Prostate gland (tissue), 2 donors: ENCODE results near the gene MXI1. TPM values are rescaled to one million over a fixed set of nuclear protein-coding genes. Genes with fewer than 3 reads are reported as not detected.

Experiments
- DNase-seq: peaks from one replicate; pipeline ENCODE4 v3.0.0-alpha.2; 2019; ENCODE audit warnings: low spot score
- H3K27ac ChIP-seq, 2 donors: fragments of 200-600 bp; sonication (generic); 2 replicates each; pipeline ENCODE4 v1.5.1; 2017 to 2019
- H3K27me3 ChIP-seq: fragments of 200-600 bp; sonication (generic); replicated peaks from 2 replicates; pipeline ENCODE4 v1.5.1; 2019; ENCODE audit not compliant: insufficient read depth
- H3K36me3 ChIP-seq, 2 donors: fragments of 200-600 bp; sonication (generic); 1 replicate in 1 of 2; 2 replicates in 1 of 2; pipeline versions ENCODE4 v1.5.1 to v1.8.1; 2017 to 2019
- H3K4me1 ChIP-seq: fragments of 200-600 bp; sonication (generic); replicated peaks from 2 replicates; pipeline ENCODE4 v1.5.1; 2019
- H3K4me3 ChIP-seq, 2 donors: fragments of 200-600 bp; sonication (generic); 2 replicates each; pipeline ENCODE4 v1.5.1; 2017 to 2019
- H3K9me3 ChIP-seq: fragments of 200-600 bp; sonication (generic); 2 replicates; pipeline ENCODE4 v1.5.1; 2017
- POLR2A ChIP-seq: fragments of 450-650 bp; IDR thresholded peaks from one replicate; pipeline ENCODE4 v1.6.1; 2016; ENCODE audit warnings: antibody characterized with exemption, mild to moderate bottlenecking
- POLR2AphosphoS5 ChIP-seq: sonication (generic); formaldehyde crosslinking; IDR thresholded peaks from one replicate; pipeline ENCODE4 v1.6.1; 2017; ENCODE audit warnings: antibody characterized with exemption
- WGBS: methylation state at CpG from one replicate; pipeline ENCODE4 v1.1.5; 2018; 5-methylcytosine and 5-hydroxymethylcytosine counted together
- intact Hi-C: fragments of 100-400 bp; cut with DNase I; formaldehyde crosslinking; loops from one replicate; pipeline ENCODE4 v1.14.2; 2022
- total RNA-seq, 2 donors: library from RNA; depleted of rRNA; stranded (reverse); fragments of >200 nt; gene quantifications; one replicate each; pipeline ENCODE4 v1.1.0, GENCODE V29; 2016
- TF ChIP-seq, protein P1 (sequence below), 4 experiments: fragments of 200-600 bp in 2 of 4; fragments of 450-650 bp in 2 of 4; sonication (generic) in 2 of 4; IDR thresholded peaks; 1 replicate in 3 of 4; 2 replicates in 1 of 4; pipeline ENCODE4 v1.5.1; 2016 to 2019; ENCODE audit warnings: antibody characterized with exemption in 4 of 4, mild to moderate bottlenecking in 2 of 4, moderate library complexity in 2 of 4

MXI1 gene
- total RNA-seq, 2 donors from 2014 or later, result 36.3 to 83.3 TPM

DNA sequence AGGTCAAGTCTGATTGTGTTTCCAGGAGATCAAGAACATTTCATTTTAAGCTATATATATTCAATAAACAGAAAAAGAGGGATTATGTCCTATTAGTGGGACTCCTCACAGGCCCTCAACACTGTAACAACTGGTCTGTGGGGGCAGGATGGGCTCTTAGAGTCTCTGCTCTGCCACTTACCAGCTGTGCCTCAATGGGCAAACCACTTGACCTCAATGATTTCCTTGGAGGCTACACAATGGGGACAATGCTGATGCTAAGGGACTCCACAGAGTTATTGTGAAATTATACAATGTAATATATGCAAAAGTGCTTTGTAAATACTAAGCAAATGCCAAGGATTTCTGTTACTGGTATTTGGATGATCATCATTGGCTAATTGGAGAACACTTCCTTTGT, 33.2 kb upstream of the MXI1 start:
- H3K36me3 ChIP-seq, result no peaks in the 10 kb centered on the region
- H3K9me3 ChIP-seq, result no peaks in the 10 kb centered on the region
- DNase-seq, result no peak
- no peak overlapping the region for H3K27ac ChIP-seq
- no peaks in the 10 kb centered on the region for H3K4me1 ChIP-seq
- no peak overlapping the region for H3K4me3 ChIP-seq
- peaks cover 5% of the 10 kb centered on the region for H3K27me3 ChIP-seq
- TF ChIP-seq POLR2A, result no peak
- intact Hi-C loops, result no loop called here

GRCh38 chr10:110174816-110175215, 32.6 kb upstream of the MXI1 start:
- TF ChIP-seq POLR2AphosphoS5, result no peak
- TF ChIP-seq POLR2A, result no peak
- TF ChIP-seq, protein P1, sequence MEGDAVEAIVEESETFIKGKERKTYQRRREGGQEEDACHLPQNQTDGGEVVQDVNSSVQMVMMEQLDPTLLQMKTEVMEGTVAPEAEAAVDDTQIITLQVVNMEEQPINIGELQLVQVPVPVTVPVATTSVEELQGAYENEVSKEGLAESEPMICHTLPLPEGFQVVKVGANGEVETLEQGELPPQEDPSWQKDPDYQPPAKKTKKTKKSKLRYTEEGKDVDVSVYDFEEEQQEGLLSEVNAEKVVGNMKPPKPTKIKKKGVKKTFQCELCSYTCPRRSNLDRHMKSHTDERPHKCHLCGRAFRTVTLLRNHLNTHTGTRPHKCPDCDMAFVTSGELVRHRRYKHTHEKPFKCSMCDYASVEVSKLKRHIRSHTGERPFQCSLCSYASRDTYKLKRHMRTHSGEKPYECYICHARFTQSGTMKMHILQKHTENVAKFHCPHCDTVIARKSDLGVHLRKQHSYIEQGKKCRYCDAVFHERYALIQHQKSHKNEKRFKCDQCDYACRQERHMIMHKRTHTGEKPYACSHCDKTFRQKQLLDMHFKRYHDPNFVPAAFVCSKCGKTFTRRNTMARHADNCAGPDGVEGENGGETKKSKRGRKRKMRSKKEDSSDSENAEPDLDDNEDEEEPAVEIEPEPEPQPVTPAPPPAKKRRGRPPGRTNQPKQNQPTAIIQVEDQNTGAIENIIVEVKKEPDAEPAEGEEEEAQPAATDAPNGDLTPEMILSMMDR (IDR thresholded peaks at IDR 0.05), result no peak
- no peaks in the 10 kb centered on the region for H3K9me3 ChIP-seq
- no peak overlapping the region for H3K27ac ChIP-seq
- H3K4me3 ChIP-seq, result no peak overlapping the region
- intact Hi-C loops, result no loop called here
- H3K4me1 ChIP-seq, result no peaks in the 10 kb centered on the region
- H3K36me3 ChIP-seq, result no peaks in the 10 kb centered on the region
- DNase-seq, result no peak
- peaks cover 5% of the 10 kb centered on the region for H3K27me3 ChIP-seq
- WGBS, result 84% methylated on average over 5 of the region's 5 CpGs

- DNase-seq, result no peak
- TF ChIP-seq POLR2A (no peak), POLR2AphosphoS5 (no peak)
- TF ChIP-seq, protein P1 (IDR thresholded peaks at IDR 0.05), result no peak
- no peak overlapping the region for H3K4me3 ChIP-seq
- no peaks in the 10 kb centered on the region for H3K9me3 ChIP-seq
- 82% methylated on average over 2 of the region's 2 CpGs for WGBS
- no peak overlapping the region for H3K27ac ChIP-seq
- H3K4me1 ChIP-seq, result no peaks in the 10 kb centered on the region
- peaks cover 3% of the 10 kb centered on the region for H3K27me3 ChIP-seq
- intact Hi-C loops, result no loop called here
- no peaks in the 10 kb centered on the region for H3K36me3 ChIP-seq
Observed at GRCh38 chr10:110175406-110175805, 32.0 kb upstream of the MXI1 start.

DNA sequence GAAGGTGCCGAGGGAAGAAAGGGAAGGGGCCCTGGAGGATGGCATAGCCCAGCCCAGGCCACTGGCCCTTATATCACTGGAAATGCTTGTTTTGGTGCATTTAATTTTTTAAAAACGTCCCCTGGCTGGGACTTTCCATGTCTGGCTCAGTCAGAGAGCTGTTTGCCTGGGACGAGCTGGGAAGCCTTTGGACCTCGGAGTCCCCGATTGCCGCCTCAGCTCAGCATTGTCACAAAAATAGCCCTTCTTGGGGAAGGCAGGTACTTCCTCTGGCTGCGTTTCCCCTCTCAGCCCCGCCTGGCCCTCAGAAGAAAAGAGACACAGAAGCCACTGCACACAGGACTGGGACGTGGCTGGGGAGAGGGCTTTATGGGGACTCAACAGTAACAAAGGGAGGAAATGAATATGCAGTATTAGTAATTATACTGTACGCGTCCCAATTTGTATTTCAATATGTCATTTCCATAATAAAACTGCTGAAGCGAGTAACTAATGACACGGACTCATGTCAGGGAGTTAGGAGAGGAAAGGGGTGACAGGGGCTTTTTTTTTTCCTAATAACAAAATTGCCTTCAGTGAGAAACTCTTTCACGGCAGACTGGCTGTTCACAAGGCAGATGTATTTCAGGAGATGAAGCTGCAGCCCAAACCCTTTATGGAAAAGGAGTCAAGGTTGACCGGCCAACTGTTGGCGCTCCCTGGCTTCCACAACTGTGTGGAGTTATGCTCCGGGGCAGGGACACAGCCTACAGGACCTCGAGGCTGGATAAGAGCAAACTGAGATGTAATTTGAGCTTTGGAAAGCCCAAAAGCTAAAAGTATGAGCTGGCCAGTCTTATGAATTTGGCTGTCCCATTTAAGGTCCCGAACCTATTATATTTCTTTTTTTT, 31.0 kb upstream of the MXI1 start:
- no peak overlapping the region for H3K4me3 ChIP-seq
- intact Hi-C loops, result no loop called here
- TF ChIP-seq, protein P1 (IDR thresholded peaks at IDR 0.05), result no peak
- TF ChIP-seq POLR2AphosphoS5 (no peak), POLR2A (no peak)
- H3K27ac ChIP-seq, result no peak overlapping the region
- no peaks in the 10 kb centered on the region for H3K36me3 ChIP-seq
- peaks cover 3% of the 10 kb centered on the region for H3K27me3 ChIP-seq
- no peak for DNase-seq
- H3K9me3 ChIP-seq, result no peaks in the 10 kb centered on the region
- WGBS, result 47% methylated on average over 19 of the region's 19 CpGs
- H3K4me1 ChIP-seq, result no peaks in the 10 kb centered on the region

DNA sequence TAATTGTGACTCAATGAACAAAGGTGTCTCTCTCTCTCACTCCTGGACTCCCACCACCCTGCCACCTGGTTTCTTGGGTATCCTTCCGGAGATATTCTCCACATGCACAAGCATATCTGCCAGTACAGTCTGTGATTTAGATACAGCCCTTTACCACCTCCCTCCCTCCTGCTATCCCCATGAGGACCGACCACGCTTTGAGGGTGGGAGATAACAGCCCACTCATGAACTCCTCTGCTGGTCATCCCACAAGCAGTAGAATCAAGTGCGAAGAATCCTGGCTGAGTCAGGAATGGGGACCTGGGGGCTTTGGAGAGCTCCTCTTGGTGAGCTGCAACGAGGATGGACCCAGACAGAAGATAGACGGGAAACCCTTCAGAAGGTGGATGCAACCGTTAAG, 28.2 kb upstream of the MXI1 start:
- intact Hi-C loops, result no loop called here
- TF ChIP-seq POLR2A (no peak), POLR2AphosphoS5 (no peak)
- TF ChIP-seq, protein P1 (IDR thresholded peaks at IDR 0.05), result no peak
- Histone ChIP-seq H3K4me3 (no peak overlapping the region), H3K27me3 (no peaks in the 10 kb centered on the region), H3K27ac (no peak overlapping the region), H3K4me1 (no peaks in the 10 kb centered on the region), H3K9me3 (no peaks in the 10 kb centered on the region), H3K36me3 (no peaks in the 10 kb centered on the region)
- 84% methylated on average over 7 of the region's 7 CpGs for WGBS
- DNase-seq, result no peak
